GM19395 (cell line): ENCODE measurements around the gene NR4A1.

ENCODE experiments used
- ATAC-seq: cut with Tn5 transposase; IDR thresholded peaks from one replicate; pipeline ENCODE4 v1.9.1; 2021; ENCODE audit warnings: mild to moderate bottlenecking, moderate library complexity; ENCODE audit not compliant: unreplicated experiment

NR4A1 gene

GRCh38 chr12:52050758-52051541 lies at the start of gene NR4A1:
NR4A1 (plus strand) TSS chr12:52051442; CDS start chr12:52054329, 2,887 bp downstream.
- peak; percentile 77 for ATAC-seq

DNA sequence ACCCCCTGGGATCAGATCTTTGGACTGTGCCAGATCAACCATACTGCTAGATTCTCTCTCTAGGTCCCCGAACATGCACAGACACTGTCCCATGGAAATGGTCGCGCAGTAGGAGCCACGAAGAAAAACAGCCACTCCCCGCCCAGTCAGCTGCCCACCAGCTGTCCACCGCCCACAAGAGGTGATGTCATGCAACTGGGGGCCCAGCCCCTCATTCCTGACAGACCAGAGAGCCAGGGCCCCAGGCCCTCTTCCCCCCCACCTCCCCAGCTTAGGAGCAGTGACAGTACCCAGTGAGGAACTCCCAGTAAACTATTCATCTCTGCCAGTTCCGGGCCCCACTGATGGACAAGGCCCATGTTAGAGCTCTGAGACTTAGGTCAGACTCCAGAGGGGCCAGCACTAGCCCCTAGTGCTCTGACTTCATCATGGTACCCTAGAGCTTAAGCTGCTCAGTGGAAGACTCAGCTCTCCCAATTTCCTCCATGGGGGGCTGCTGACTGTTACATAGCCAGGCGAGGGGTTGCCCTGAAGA lies 48.2 kb upstream of the NR4A1 start:
- no peak for ATAC-seq

DNA sequence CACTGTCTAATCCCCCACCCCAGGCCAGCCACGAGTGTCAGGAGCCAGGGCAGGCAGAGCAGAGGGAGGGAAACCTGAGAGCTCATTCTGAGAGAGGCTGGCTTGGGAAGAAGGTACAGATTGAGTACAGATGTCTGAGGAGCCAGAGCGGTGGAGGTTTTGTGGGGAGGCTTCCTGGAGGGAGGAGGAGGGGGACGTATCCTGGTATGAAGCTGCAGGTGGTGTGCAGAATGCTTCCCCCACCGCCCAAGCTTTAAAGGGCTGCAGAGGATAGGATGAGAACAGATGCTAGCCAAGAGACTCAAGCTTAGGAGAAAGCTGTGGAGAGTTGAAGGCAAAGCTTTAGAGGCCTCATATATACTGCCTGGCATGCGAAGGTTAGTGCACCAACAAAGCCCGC lies 47.7 kb upstream of the NR4A1 start:
- no peak for ATAC-seq

DNA sequence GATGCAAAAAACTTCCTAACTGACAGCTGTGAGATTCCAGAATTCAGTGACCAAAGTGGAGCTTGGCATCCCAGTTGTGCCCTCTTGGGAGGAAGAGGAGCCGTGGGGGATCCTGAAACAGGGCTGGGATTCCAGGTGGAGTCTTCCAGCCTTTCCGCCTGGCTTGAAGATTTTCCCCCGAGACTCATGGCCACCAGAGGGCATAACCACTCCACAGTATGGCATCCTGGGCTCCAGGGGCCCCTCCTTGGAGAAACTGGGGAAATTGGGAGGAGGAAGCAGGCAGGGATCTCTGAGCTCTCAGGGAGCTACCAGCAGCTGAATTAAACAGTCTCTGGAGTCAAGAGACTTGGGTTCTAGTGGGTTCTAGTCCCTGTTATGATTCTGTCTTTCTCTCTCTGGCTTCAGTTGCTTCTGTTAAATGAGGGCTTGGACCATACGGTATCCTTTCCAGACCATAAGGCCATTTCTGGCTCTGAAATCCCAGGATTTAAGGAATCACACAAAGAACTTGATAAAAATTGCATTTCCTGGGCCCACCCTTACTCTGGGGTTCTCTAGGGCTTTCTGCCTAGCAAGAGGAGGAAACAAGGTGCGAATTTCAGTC lies 47.1 kb upstream of the NR4A1 start:
- ATAC-seq, result no peak

DNA sequence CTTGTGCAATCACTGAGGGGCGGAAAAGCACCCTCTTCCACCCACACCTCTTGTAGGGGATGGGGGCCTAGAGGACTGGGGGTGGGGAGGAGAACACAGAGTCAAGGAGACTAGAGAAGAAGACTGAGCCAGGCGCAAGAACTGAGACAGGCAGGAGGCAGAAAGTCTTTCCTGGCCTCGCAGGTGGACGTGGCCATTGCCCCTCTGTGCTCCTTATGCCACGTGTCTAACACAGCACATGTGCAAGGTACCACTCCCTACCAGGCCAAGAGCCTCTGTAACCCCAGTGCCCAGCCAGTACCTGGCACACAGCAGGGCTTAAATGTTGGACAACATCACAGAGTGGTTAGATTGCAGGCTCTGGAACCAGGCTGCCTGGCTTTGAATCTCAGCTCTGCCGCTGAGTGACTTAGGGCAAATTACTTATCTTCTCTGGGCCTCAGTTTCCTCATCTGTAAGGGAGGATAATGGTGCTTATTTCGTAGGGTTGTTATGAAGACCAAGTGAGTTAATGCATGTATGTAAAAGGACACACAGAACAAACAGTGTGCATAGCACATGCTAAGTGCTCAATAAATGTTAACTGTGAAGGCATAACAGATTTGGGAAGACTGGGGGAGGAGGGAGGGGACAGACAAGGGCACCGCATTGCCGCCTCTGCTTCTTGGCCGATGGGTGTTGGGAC lies 45.9 kb upstream of the NR4A1 start:
- no peak for ATAC-seq

DNA sequence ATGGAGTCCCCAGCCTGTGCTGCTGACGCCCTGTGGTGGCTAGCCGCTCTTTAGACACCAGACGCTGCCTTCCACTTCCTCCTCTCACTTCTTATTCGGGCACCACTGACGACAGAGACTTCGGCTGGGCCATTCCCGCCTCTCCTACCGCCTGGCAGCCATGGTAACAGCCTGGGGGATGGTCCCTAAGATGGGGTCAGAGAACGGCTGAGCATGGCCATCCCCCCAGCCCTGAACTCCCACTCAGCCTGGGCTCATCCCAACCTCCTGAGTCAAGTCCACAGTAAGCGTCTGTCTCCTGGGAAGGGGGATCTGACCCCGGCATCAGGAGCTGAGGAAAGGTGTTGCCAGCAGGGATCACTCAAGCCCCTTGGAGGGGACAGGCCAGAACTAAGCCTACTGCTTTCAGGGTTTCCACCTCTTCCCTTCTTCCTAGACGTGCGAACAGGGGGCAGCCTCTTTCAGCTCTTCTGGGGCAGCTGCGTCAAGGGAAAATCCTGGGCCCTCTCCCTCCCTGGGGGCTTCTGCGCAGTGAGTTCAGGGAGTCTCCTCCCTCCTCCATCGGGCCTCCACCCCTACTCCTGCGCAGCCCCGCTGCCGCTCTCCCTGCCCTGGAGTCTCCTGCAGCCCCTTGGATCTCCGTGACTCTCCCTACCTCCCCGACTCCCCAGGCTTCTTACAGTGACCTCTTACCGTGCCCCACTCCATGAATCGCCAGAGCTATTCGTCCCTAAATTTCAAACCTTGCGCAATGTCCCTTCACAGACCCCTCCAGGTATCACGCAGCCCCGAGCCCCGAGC lies 45.1 kb upstream of the NR4A1 start:
- no peak for ATAC-seq

GRCh38 chr12:52006726-52007157 lies 44.5 kb upstream of the NR4A1 start, which contains the start of gene TAMALIN:
TAMALIN (plus strand) TSS chr12:52006946; CDS start chr12:52007020, 74 bp downstream.
- ATAC-seq, result no peak

GRCh38 chr12:52007158-52007921 lies 43.9 kb upstream of the NR4A1 start:
- ATAC-seq, result no peak

GRCh38 chr12:52007982-52008510 lies 43.2 kb upstream of the NR4A1 start:
- ATAC-seq, result no peak

DNA sequence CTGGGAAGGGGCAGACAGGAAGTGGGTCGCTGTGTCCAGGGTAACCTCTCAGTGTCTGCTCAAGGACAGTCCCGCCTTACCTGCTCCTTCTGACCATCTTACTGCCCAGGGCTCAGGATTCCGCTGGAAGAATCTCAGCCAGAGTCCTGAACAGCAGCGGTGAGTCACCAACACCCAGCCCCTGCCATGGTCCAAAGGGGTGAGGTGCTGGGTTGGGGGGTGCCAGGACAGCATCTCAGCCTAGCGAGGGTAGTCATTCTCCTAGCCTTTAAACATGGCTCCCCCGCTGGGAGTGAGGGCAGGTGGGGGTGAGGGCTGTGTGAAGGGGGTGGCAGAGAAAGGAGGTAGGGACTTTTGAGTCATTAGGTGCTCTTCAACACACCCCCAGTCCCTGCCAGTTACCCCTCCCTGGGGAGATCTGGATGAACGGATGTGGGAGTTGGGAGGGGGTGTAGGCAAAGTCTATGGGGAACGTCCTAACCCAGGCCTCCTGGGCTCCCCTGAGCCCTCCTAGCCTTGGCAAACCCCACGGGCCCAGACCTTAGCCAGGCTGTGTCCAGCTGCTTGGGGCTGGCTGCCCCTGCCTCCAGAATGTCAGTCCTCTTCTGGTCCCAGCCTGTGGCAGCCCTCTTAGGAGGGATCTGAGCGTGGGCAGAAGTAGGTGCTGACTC lies 42.0 kb upstream of the NR4A1 start:
- ATAC-seq, result no peak

GRCh38 chr12:52010152-52010622 lies 41.1 kb upstream of the NR4A1 start:
- ATAC-seq, result no peak

DNA sequence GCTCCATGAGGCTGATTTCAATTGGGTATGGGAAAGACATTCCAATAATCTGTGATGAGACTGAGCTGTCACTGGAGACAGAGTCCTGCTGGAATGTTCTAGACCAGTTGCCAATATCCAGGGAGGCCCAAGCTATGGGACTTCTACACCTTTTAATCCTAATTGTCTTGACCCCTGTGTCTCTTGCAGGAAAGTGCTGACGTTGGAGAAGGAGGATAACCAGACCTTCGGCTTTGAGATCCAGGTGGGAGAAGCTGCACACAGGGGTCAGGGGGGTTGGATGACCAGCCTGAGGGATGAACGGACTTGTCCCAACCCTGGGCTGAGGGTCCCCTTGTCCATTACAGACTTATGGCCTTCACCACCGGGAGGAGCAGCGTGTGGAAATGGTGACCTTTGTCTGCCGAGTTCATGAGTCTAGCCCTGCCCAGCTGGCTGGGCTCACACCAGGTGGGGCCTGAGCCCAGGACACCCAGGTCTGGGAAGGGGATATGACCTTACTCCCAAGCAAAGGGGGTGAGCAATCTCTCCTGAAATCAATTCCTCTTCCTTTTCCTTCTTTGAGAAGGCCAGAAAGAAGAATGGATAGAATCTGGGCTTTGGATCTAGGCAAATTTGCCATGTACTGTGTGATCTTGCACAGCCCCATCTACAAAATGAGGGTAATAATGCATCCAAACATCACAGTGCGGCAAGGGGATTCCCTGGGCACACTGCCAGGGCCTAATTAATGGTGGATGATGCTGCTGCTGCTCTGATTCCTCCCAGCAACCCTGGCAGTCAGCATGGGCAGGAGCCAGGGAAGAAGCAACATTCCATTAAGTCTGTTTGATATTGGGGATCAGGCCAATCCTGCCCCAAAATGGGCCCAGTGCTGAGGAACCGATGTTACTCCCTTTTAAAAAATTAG lies 40.3 kb upstream of the NR4A1 start:
- ATAC-seq, result no peak

- no peak for ATAC-seq
Observed at GRCh38 chr12:52011602-52012214, 39.5 kb upstream of the NR4A1 start.

DNA sequence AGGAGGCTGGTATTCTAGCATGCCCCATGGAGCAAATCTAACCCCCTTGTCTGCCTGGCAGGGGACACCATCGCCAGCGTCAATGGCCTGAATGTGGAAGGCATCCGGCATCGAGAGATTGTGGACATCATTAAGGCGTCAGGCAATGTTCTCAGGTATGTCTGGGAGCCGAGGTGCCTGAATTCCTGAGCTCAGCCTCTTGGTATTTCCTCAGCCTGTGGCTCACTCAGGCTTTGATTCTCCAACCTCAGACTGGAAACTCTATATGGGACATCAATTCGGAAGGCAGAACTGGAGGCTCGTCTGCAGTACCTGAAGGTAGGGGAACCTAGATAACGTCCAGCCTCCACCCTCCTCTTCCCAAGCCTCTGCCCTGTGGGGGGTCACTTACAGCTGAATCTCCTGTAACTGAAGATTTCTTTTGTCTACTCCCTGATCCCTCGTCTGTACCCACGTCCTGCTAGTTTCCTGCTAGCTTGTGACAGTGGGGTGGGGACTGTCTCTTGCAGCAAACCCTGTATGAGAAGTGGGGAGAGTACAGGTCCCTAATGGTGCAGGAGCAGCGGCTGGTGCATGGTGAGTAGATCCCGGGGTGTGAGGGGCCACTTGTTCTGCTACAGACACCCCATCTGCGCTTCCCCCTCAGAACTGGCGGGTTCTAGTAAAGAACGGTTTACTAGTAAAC lies 37.5 kb upstream of the NR4A1 start:
- no peak for ATAC-seq

DNA sequence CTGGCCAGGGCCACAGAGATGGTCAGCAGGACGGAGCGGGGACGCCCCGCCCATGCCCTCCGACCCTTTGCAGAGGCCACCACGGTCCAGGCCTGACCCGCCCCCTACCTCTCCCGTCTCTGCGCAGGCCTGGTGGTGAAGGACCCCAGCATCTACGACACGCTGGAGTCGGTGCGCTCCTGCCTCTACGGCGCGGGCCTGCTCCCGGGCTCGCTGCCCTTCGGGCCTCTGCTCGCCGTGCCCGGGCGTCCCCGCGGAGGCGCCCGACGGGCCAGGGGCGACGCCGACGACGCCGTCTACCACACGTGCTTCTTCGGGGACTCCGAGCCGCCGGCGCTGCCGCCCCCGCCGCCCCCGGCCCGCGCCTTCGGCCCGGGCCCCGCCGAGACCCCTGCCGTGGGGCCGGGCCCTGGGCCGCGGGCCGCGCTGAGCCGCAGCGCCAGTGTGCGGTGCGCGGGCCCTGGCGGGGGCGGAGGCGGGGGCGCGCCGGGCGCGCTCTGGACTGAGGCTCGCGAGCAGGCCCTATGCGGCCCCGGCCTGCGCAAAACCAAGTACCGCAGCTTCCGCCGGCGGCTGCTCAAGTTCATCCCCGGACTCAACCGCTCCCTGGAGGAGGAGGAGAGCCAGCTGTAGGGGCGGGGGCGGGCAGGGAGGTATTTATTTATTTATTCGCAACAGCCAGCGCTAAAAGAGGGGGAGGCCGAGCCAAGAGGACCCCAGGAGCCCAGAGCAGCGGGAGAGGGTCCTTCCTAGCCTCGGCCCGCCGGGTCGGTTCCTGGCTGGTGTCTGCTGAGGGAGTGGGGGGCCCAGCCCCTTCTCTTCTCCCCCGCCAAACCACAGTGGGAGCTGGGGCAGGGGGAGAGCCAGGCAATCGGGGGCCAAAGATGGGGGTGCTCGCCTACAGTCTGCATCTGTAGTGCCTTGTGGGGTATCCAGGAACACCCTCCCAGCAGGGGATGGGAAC lies 36.4 kb upstream of the NR4A1 start:
- ATAC-seq, result no peak

DNA sequence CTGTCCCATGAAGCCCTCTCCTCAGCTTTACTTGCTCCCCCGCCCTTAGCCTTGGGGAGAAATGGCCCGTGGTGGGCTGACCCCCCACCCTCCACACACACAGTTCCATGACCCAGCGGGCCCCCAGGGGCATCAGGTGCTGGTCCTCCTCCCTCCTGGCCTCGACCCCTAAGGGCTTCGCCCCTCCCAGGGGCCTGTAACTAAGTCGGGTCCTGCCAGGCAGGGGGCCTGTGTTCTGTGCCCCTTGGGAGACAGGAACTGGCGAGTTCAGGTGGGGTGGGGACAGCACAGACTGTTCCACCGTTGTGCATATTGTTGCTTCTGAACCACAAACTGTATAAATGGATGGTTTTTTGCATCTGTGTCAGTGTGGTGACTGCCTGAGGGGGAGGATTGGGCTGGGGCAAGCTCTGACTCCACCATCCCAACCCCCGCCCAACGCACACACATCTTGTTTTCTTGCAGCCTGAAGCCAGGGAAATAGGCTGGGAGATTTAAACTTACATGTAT lies 35.7 kb upstream of the NR4A1 start:
- ATAC-seq, result no peak
